Medulla oblongata (tissue), 1 donor: ENCODE measurements around the gene KDM2A.

Source experiments
- DNase-seq: peaks from one replicate; pipeline ENCODE4 v3.0.0-alpha.2; 2015; ENCODE audit errors: extremely low spot score

Gene KDM2A

GRCh38 chr11:67301313-67301921 is 182.4 kb downstream of the KDM2A start:
- DNase-seq, result no peak

- no peak for DNase-seq
These were observed 183.0 kb downstream of the KDM2A start for GRCh38 chr11:67301951-67302516.

- no peak for DNase-seq
These were observed 183.6 kb downstream of the KDM2A start for GRCh38 chr11:67302571-67303131.

GRCh38 chr11:67303132-67303834 is 184.2 kb downstream of the KDM2A start, which contains the start of gene SSH3:
Gene SSH3, plus strand, starts transcription at chr11:67303530. Its CDS starts 96 bp downstream, at chr11:67303626.
- DNase-seq, result peak; percentile 86

- no peak for DNase-seq
These were observed 184.9 kb downstream of the KDM2A start for GRCh38 chr11:67303835-67304411.

GRCh38 chr11:67304511-67305113 is 185.5 kb downstream of the KDM2A start:
- DNase-seq, result no peak

GRCh38 chr11:67306769-67307544 is 187.9 kb downstream of the KDM2A start:
- DNase-seq, result no peak

- no peak for DNase-seq
These were observed 188.5 kb downstream of the KDM2A start for GRCh38 chr11:67307545-67308001.
